Endothelial cell of umbilical vein (primary cell): Measurements from ENCODE around the gene FAM227B.

ENCODE experiments used
- EZH2 ChIP-seq: IDR thresholded peaks from 2 replicates; pipeline ENCODE4 v1.6.1; 2012; ENCODE audit warnings: borderline replicate concordance, low read depth, mild to moderate bottlenecking, moderate library complexity, low read length, inconsistent platforms; ENCODE audit not compliant: severe bottlenecking
- JUN ChIP-seq: IDR thresholded peaks from 2 replicates; pipeline ENCODE4 v1.6.1; 2011; ENCODE audit warnings: borderline replicate concordance, low read depth; ENCODE audit not compliant: insufficient read length, insufficient read depth
- MYC ChIP-seq: IDR thresholded peaks from one replicate; pipeline ENCODE4 v1.6.1; 2011; ENCODE audit warnings: mild to moderate bottlenecking, low read depth, low read length
- POLR2A ChIP-seq: IDR thresholded peaks from 2 replicates; pipeline ENCODE4 v1.6.1; 2012; ENCODE audit warnings: low read depth, mild to moderate bottlenecking, control low read depth, low read length
- POLR2AphosphoS5 ChIP-seq: IDR thresholded peaks from 2 replicates; pipeline ENCODE4 v1.6.1; 2012; ENCODE audit warnings: low read depth, mild to moderate bottlenecking, control low read depth, low read length, moderate library complexity; ENCODE audit not compliant: insufficient read depth
- TF ChIP-seq, protein P1 (sequence below), 2 donors: IDR thresholded peaks; 1 replicate in 1 of 2; 2 replicates in 1 of 2; pipeline ENCODE4 v1.5.1; 2011; ENCODE audit warnings: low read length in 2 of 2, mild to moderate bottlenecking in 2 of 2, moderate library complexity in 2 of 2, control low read depth in 1 of 2, inconsistent platforms in 1 of 2, low read depth in 1 of 2; ENCODE audit not compliant: insufficient read depth in 1 of 2; ENCODE audit errors: extremely low read depth in 1 of 2
- TF ChIP-seq, protein P2 (sequence below): IDR thresholded peaks from 2 replicates; pipeline ENCODE4 v1.6.1; 2011; ENCODE audit not compliant: insufficient read depth, insufficient read length

DNA sequence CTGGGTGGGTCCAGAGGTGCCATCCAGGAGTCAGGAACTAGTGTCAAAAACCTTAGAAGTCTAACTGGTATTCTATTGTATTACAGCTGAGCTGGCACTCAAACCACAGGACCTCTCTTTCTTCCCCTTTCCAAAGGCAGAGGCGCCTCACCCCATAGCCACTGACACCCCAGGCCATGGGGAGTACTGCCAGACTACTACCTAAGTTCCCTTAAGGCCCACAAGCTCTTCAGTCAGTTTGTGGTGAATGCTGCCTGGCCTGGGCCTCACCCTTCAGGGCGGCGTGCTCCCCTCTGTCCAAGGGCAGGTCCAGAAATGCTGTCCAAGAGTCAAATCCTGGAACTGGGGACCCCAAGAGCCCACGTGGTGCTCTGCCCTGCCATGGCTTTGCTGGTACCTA is 240.6 kb downstream of the FAM227B start:
- TF ChIP-seq, protein P1, sequence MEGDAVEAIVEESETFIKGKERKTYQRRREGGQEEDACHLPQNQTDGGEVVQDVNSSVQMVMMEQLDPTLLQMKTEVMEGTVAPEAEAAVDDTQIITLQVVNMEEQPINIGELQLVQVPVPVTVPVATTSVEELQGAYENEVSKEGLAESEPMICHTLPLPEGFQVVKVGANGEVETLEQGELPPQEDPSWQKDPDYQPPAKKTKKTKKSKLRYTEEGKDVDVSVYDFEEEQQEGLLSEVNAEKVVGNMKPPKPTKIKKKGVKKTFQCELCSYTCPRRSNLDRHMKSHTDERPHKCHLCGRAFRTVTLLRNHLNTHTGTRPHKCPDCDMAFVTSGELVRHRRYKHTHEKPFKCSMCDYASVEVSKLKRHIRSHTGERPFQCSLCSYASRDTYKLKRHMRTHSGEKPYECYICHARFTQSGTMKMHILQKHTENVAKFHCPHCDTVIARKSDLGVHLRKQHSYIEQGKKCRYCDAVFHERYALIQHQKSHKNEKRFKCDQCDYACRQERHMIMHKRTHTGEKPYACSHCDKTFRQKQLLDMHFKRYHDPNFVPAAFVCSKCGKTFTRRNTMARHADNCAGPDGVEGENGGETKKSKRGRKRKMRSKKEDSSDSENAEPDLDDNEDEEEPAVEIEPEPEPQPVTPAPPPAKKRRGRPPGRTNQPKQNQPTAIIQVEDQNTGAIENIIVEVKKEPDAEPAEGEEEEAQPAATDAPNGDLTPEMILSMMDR (IDR thresholded peaks at IDR 0.05; ENCODE audit: extremely low read depth in 1 of 2, insufficient read depth in 1 of 2, low read depth in 1 of 2, low read length in 2 of 2): no peak
- TF ChIP-seq EZH2 (no peak), POLR2A (no peak), POLR2AphosphoS5 (no peak), MYC (no peak), JUN (no peak)
- TF ChIP-seq, protein P2, sequence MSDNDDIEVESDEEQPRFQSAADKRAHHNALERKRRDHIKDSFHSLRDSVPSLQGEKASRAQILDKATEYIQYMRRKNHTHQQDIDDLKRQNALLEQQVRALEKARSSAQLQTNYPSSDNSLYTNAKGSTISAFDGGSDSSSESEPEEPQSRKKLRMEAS: no peak
